Activated CD8-positive, alpha-beta memory T cell treated with anti-CD3 and anti-CD28 coated beads for 48 hours (primary cell): ENCODE measurements around the gene TM2D1.
"Not testable (repeated sequence)": the region's sequence is repeated elsewhere in the genome, so short reads cannot be mapped to it uniquely, and the experiment has no call there.

ENCODE experiments used
- DNase-seq, 3 experiments: peaks; one replicate each; pipeline ENCODE4 v3.0.0-alpha.2; 2020; ENCODE audit warnings: low read depth in 2 of 3, low spot score in 2 of 3

The TM2D1 gene

DNA sequence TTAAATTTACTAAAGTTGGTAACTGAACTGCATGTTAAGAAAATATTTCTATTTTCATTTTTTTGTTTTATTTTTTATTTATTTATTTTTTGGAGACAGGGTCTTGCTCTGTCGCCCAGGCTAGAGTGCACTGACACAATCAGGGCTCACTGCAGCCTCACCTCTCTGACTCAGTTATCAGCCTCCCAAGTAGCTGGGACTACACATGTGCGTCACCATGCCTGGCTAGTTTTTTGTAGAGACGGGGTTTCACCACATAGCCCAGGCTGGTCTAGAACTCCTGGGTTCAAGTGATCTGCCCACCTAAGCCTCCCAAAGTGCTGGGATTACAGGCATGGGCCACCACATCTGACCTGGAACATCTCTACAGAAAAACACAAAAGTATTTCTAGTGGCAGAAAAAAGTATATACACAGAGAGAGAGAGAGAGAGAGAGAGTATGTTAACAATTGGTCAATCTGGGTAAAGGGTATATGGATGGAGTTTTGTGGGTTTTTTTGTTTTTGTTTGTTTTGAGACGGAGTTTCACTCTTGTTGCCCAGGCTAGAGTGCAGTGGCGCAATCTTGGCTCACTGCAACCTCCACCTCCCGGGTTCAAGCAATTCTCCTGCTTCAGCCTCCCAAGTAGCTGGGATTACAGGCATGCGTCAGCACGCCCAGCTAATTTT lies 5.8 kb downstream of the TM2D1 start:
- DNase-seq = not testable (repeated sequence)

DNA sequence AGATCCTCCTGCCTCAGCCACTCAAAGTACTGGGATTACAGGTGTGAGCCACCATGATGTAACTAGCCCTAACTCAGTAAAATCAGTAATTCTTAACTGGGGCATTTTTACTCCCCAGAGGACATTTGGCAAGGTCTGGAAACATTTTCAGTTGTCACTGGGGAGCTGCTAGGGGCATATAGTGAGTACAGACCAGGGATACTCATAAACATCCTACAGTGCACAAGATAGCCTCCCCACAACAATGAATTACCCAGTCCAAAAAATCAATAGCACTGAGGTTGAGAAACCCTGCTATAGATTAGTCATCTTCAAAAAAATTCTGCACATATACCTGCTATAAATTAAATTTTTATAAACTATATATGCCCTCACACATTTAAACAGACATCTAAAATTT lies 13.0 kb downstream of the TM2D1 start:
- no peak for DNase-seq

DNA sequence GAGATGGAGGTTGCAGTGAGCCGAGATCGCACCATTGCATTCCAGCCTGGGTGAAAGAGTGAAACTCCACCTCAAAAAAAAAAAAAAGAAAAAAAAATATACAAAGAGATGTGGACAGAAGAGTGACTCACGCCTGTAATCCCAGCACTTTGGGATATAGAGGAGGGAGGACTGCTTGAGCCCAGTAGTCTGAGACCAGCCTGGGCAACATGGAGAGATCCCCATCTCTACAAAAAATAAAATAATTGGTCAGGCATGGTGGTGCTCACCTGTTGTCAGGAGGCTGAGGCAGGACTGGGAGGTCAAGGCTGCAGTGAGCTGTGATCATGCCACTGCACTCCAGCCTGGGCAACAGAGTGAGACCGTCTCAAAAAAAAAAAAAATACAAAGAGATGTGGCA lies 13.7 kb downstream of the TM2D1 start:
- DNase-seq = not testable (repeated sequence)

GRCh38 chr1:61709908-61710289 lies 15.0 kb downstream of the TM2D1 start:
- no peak for DNase-seq

DNA sequence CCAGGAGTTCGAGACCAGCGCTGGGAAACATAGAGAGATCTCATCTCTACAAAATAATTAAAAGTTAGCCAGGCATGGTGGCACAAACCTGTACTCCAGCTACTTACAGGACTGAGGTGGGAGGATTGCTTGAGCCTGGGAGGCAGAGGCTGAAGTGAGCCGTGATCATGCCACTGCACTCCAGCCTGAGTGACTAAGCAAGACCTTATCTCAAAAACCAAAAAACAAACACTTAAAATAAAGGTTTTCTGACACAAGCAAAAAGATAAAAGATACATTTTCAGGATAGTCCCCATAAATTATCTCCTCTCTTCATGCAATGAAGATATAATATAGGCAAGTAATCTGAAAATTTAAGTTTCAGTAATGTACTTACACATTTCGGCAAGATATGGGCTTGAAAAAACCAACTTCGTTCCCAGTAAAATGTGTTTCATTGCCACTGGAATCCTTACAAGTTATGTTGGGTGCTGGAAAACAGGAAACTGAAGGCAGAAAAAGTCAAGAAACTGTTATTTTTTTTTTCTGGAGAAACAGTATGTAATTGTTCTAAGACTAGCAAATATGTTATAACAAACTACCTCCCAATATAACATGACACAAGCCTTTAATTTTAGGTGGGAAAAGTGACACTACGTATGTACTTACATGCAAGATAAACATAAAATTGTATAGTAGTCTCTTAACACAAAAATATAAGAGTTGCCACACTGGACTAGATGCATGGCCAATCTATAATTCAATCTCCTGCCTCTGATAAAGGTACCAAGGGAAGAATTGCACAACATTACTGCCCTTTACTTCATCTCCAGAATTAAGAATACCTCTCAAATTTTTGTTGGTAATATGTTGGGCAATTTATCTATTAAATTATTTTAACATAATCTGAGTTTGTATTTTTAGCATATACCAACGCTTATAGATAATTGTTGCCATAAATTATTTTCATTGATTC lies 15.7 kb downstream of the TM2D1 start:
- no peak for DNase-seq

DNA sequence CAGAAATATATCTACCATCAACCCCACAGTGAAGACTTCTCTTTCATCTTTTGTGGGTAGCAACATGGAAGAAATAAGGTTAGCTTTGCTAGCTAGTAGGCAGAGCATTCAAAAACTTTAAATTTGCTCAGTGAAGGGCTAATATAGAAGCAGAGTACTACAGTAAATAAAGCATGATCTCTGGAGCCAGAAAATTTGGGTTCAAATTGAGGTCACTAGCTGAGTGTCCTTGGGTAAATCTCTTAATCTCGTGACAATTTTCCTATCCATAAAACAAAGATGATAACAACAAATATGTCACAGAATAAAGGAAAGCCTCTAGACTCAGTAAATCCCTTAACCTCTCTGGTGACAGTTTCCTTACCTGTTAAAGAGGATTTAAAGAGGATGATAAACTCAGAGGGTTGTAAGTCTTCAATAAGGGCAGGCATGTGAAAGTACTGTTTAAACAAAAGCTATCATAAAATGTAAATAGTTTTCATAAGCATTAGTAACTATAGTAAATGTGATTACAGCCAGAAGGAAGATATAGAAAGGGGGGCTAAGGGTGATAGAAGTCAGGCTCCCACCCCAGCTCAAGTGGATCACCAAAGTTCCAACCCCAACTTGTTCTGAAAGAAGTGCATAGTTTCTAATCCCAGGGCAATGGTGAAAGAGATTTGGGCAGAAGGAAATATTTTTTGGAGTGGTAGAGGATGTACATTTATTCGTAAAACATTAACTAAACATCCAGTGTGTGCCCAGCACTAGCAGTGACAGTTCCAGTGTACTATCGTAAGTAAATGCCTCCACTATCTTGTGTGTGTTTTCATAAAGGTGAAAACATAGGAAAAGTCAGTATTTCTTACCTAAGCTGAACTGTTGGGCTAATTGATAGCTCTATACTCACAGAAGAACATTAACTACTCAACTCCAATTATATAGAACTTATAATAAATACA lies 24.8 kb downstream of the TM2D1 start:
- no peak for DNase-seq

- DNase-seq = no peak
These were observed 32.7 kb downstream of the TM2D1 start for GRCh38 chr1:61692155-61692800.

DNA sequence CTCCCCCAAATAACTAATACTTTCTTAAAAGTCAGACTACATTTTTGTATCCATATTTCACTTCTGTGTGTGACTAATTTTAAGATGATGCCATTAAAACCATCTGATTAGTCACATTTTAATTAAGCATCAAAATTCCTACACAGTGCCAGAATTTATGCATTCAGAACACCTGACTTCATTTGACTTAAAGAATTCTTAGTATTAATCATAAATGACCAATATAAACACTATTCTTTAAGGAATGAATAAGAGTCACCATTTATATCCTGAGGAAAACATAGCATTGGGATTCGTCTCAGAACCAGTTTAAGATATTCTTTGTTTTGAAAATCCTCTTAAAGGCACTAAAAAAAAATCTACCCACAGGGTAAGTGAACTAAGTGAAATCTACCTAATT lies 37.0 kb downstream of the TM2D1 start:
- no peak for DNase-seq

GRCh38 chr1:61682891-61683290 lies 42.0 kb downstream of the TM2D1 start:
- no peak for DNase-seq

- DNase-seq = no peak
These were observed 44.4 kb downstream of the TM2D1 start for GRCh38 chr1:61680500-61680899.

DNA sequence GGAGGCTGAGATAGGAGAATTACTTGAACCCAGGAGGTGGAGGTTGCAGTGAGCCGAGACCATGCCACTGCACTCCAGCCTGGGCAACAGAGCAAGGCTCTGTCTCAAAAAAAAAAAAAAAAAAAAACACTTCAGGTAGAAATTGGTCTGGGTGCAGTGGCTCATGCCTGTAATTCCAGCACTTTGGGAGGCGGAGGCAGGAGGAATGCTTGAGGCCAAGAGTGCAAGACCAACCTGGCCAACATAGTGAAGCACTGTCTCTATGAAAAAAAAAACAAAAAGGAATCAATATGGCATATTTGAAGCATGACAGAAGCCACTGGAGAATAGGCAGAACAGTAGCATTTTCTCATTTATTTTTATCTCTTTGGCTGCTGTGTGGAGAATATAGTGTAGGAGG lies 48.1 kb downstream of the TM2D1 start:
- not testable (repeated sequence) for DNase-seq

- no peak for DNase-seq
These were observed 50.7 kb downstream of the TM2D1 start for GRCh38 chr1:61674221-61674620.

DNA sequence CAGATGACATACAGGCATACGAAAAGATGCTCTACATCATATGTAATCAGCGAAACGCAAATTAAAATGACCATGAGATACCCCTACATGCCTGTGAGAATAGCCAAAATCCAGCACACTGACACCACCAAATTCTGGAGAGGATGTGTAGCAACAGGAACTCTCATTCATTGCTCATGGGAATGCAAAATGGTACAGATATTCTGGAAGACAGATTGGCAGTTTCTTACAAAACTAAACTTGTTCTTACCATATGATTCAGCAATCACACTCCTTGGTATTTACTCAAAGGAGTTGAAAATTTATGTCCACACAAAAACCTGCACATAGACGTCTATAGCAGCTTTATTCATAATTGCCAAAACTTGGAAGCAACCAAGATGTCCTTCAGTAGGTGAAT lies 52.6 kb downstream of the TM2D1 start:
- DNase-seq = no peak

- no peak for DNase-seq
These were observed 54.5 kb downstream of the TM2D1 start for GRCh38 chr1:61670445-61670844.

DNA sequence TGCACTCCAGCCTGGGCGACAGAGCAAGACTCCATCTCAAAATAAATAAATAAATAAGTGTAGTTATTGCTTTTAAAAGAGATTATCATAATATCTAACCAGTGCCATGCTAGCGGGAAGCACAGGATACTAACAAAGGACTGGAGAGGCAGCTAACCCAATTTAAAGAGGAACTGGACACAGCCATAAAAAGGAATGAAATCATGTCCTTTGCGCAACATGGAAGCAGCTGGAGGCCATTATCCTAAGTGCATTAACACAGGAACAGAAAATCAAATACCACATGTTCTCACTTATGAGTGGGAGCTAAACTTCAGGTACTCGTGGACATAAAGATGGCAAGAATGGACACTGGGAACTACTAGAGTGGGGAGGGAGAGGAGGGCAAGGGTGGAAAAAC lies 54.9 kb downstream of the TM2D1 start:
- no peak for DNase-seq

- no peak for DNase-seq
These were observed 65.9 kb downstream of the TM2D1 start for GRCh38 chr1:61659061-61659460.

GRCh38 chr1:61655453-61655852 lies 69.5 kb downstream of the TM2D1 start:
- DNase-seq = no peak

GRCh38 chr1:61654067-61654466 lies 70.9 kb downstream of the TM2D1 start:
- DNase-seq = no peak

GRCh38 chr1:61648983-61649742 lies 75.8 kb downstream of the TM2D1 start:
- DNase-seq = no peak

DNA sequence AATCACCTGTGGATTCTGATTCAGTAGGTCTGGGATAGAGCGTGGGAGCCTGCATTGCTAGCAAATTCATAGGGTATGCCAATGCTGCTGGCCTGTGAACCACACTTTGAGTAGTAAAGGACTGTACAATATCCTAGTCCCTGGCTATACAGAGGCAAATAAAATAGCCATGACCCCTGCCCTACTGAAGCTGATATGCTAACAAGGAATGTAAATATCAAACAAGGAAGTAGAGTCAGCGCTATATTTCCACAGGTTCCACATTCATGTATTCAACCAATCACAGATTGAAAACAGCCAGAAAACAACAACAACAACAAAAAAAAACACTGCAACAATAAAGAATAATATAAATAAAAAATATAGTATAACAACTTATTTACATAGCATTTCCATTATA lies 77.8 kb downstream of the TM2D1 start:
- DNase-seq = no peak
